Mesenchymal stem cell (in vitro differentiated cells and primary cell): ENCODE data around the gene CPLX3.

Source experiments
- DNase-seq: peaks from one replicate; pipeline ENCODE4 v3.0.0-alpha.2; 2013
- H2AFZ ChIP-seq: one replicate; pipeline ENCODE4 v1.6.1; 2013; ENCODE audit warnings: low read depth, mild to moderate bottlenecking, control low read depth, inconsistent platforms, low read length, moderate library complexity
- H2AK5ac ChIP-seq: 2 replicates; pipeline ENCODE4 v1.6.1; 2013; ENCODE audit warnings: low read length, moderate library complexity, mild to moderate bottlenecking, inconsistent platforms; ENCODE audit not compliant: severe bottlenecking
- H2BK120ac ChIP-seq: one replicate; pipeline ENCODE4 v1.6.1; 2013; ENCODE audit warnings: low read depth, mild to moderate bottlenecking, inconsistent platforms, low read length, moderate library complexity
- H2BK12ac ChIP-seq, 2 experiments: one replicate each; pipeline ENCODE4 v1.6.1; 2013; ENCODE audit warnings: inconsistent platforms in 2 of 2, low read length in 2 of 2, mild to moderate bottlenecking in 2 of 2, moderate library complexity in 2 of 2, control low read depth in 1 of 2
- H2BK15ac ChIP-seq: one replicate; pipeline ENCODE4 v1.6.1; 2013; ENCODE audit warnings: mild to moderate bottlenecking, low read depth, inconsistent platforms; ENCODE audit not compliant: poor library complexity, severe bottlenecking
- H2BK5ac ChIP-seq: 2 replicates; pipeline ENCODE4 v1.6.1; 2013; ENCODE audit warnings: low read depth, mild to moderate bottlenecking, low read length, control low read depth, inconsistent platforms; ENCODE audit not compliant: poor library complexity, severe bottlenecking
- H3K14ac ChIP-seq, 2 experiments: one replicate each; pipeline ENCODE4 v1.6.1; 2013; ENCODE audit warnings: inconsistent platforms in 2 of 2, low read length in 2 of 2, control low read depth in 1 of 2, mild to moderate bottlenecking in 1 of 2, moderate library complexity in 1 of 2
- H3K18ac ChIP-seq, 2 experiments: one replicate each; pipeline ENCODE4 v1.6.1; 2013; ENCODE audit warnings: inconsistent platforms in 2 of 2, low read length in 2 of 2, control low read depth in 1 of 2, low read depth in 1 of 2, mild to moderate bottlenecking in 1 of 2
- H3K23ac ChIP-seq, 2 experiments: one replicate each; pipeline ENCODE4 v1.6.1; 2013; ENCODE audit warnings: inconsistent platforms in 2 of 2, low read length in 2 of 2, mild to moderate bottlenecking in 2 of 2, moderate library complexity in 2 of 2, control low read depth in 1 of 2
- H3K27ac ChIP-seq: 2 replicates; pipeline ENCODE4 v1.5.1; 2013; ENCODE audit warnings: mild to moderate bottlenecking, moderate library complexity, low read length, control low read depth, inconsistent platforms; ENCODE audit not compliant: poor library complexity, severe bottlenecking
- H3K27me3 ChIP-seq, 2 experiments: 2 replicates each; pipeline versions ENCODE4 v1.6.1 to v1.7.0; 2013; ENCODE audit warnings: low read length in 2 of 2, mild to moderate bottlenecking in 2 of 2, moderate library complexity in 2 of 2, control low read depth in 1 of 2, inconsistent platforms in 1 of 2; ENCODE audit not compliant: control insufficient read depth in 1 of 2, insufficient read depth in 1 of 2
- H3K36me3 ChIP-seq, 2 experiments: 2 replicates each; pipeline versions ENCODE4 v1.6.1 to v1.7.0; 2013; ENCODE audit warnings: low read length in 2 of 2, control low read depth in 1 of 2, inconsistent platforms in 1 of 2, low read depth in 1 of 2, mild to moderate bottlenecking in 1 of 2; ENCODE audit not compliant: insufficient read depth in 2 of 2, control insufficient read depth in 1 of 2
- H3K4ac ChIP-seq, 2 experiments: one replicate each; pipeline ENCODE4 v1.6.1; 2013; ENCODE audit warnings: inconsistent platforms in 2 of 2, low read length in 2 of 2, mild to moderate bottlenecking in 2 of 2, moderate library complexity in 2 of 2, control low read depth in 1 of 2, low read depth in 1 of 2
- H3K4me1 ChIP-seq: 2 replicates; pipeline ENCODE4 v1.6.1; 2013; ENCODE audit warnings: low read depth, low read length, control low read depth; ENCODE audit not compliant: control insufficient read depth, insufficient read depth
- H3K4me2 ChIP-seq: 2 replicates; pipeline ENCODE4 v1.6.1; 2013; ENCODE audit warnings: low read length, mild to moderate bottlenecking, inconsistent platforms; ENCODE audit not compliant: poor library complexity, severe bottlenecking
- H3K4me3 ChIP-seq, 2 experiments: 2 replicates each; pipeline versions ENCODE4 v1.5.1 to v1.7.0; 2013; ENCODE audit warnings: low read length in 2 of 2, mild to moderate bottlenecking in 2 of 2, control low read depth in 1 of 2, low read depth in 1 of 2; ENCODE audit not compliant: insufficient read depth in 1 of 2
- H3K79me1 ChIP-seq: replicated peaks from 2 replicates; pipeline ENCODE4 v1.6.1; 2013; ENCODE audit warnings: mild to moderate bottlenecking, control low read depth, low read length, inconsistent platforms; ENCODE audit not compliant: poor library complexity, severe bottlenecking
- H3K9ac ChIP-seq: 2 replicates; pipeline ENCODE4 v1.7.0; 2013; ENCODE audit warnings: mild to moderate bottlenecking, low read length, moderate library complexity
- H3K9me3 ChIP-seq: 2 replicates; pipeline ENCODE4 v1.7.0; 2013; ENCODE audit warnings: mild to moderate bottlenecking, low read length; ENCODE audit not compliant: control insufficient read depth
- H4K8ac ChIP-seq: one replicate; pipeline ENCODE4 v1.6.1; 2013; ENCODE audit warnings: inconsistent platforms, mild to moderate bottlenecking, low read length, moderate library complexity
- H4K91ac ChIP-seq: one replicate; pipeline ENCODE4 v1.6.1; 2013; ENCODE audit warnings: mild to moderate bottlenecking, low read length, inconsistent platforms
- WGBS: methylation state at CpG from one replicate; pipeline ENCODE4 v1.1.7; 2013; ENCODE audit warnings: mixed read lengths; 5-methylcytosine and 5-hydroxymethylcytosine counted together

The CPLX3 gene

DNA sequence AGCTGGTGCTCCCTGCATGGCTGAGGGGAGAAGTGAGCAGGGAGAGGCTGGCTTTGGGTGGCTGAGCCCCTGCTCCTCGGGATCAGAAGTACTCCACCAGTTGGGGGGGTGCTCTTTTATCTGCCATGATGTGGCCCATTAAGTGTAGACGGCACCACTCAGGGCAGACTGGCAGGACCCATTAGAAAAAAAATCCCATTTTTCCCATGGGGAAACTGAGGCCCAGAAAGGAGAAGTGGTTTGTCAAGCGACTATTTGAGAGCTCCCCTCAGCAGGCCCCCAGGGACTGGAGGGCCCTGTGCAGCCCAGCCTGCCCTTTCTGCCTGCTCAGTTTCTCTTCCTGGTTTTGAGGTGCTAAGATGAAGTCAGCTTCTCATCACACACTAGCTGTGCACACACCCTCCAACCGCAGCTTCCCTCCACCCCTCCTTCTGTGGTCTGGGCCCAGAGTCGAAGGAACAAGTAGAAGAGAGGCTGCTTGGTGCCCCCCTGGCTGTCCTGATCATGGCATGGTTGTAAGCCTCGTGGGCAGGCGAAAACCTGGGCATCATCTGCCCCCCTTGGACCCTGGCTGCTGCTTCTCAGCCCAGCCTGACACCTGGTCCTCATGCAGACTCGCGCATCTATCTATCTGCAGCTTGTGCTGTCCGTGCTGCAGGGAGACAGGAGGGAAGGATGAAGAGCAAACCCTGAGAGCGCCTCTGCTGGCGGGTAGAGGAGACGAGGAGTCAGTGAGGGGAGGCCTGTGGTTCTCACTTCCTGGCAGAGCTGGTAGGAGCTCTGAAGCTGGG lies 39.0 kb upstream of the CPLX3 start:
- no peak overlapping the region for H3K4me2 ChIP-seq
- peak overlapping the region; percentile 23 for H2BK12ac ChIP-seq
- no peak overlapping the region for H4K91ac ChIP-seq
- peaks cover 83% of the 10 kb centered on the region for H3K4me1 ChIP-seq
- H3K27ac ChIP-seq: no peak overlapping the region
- H3K27me3 ChIP-seq: no peaks in the 10 kb centered on the region
- peak overlapping the region in 1 of 2 experiments; percentile 61 for H3K18ac ChIP-seq
- peak overlapping the region; percentile 1 for H2AK5ac ChIP-seq
- peak; percentile 83 for DNase-seq
- H3K14ac ChIP-seq: no peak overlapping the region
- H2AFZ ChIP-seq: no peak overlapping the region
- 50% methylated on average over 13 of the region's 13 CpGs for WGBS
- peak overlapping the region; percentile 60 for H3K9ac ChIP-seq
- no peak overlapping the region for H2BK5ac ChIP-seq
- H3K23ac ChIP-seq: no peak overlapping the region
- no peak overlapping the region for H2BK120ac ChIP-seq
- H3K4ac ChIP-seq: no peak overlapping the region
- no peak overlapping the region for H4K8ac ChIP-seq
- H3K79me1 ChIP-seq: peaks cover 19% of the 10 kb centered on the region
- no peak overlapping the region for H3K4me3 ChIP-seq
- H3K36me3 ChIP-seq: peaks cover 0 to 13% of the 10 kb centered on the region in 2 experiments
- no peaks in the 10 kb centered on the region for H3K9me3 ChIP-seq
- no peak overlapping the region for H2BK15ac ChIP-seq

DNA sequence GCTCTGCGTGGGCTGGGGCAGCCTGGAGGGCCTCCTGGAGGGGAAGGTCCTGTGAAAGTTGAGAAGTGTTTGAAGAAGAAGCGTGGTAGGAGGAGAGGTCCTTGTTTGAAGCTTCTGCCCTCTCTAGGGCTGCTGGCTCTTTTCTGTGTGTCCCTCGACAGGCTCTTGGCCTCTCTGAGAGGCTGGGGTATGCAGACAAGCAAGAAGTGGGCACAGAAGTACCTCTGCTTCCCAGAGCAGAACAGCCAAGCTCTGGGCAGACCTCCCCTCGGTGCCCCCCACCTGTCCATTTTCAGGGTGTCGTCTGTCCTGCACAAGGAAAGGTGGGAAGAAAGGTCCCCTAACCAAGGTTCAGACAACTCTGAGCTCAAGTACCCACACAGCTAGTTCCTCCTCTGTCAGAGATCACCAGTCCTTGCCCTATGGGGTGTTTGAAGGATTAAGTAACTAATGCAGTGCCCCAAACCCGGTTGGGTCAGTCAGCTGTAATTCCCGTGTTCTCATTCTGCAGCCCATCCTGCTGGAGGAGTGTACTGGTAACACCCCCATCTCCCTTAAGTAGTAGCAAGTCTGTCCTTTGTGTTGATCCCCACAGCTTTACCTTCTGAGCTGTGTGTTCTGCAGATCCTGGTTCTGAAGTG lies 38.3 kb upstream of the CPLX3 start:
- peaks cover 0 to 14% of the 10 kb centered on the region in 2 experiments for H3K36me3 ChIP-seq
- H3K4ac ChIP-seq: peak overlapping the region; percentile 7 to 26
- H3K79me1 ChIP-seq: peaks cover 20% of the 10 kb centered on the region
- no peak overlapping the region for H2AFZ ChIP-seq
- H3K9me3 ChIP-seq: no peaks in the 10 kb centered on the region
- peak overlapping the region in 1 of 2 experiments; percentile 14 for H3K18ac ChIP-seq
- peaks cover 83% of the 10 kb centered on the region for H3K4me1 ChIP-seq
- no peaks in the 10 kb centered on the region for H3K27me3 ChIP-seq
- no peak overlapping the region for H3K4me2 ChIP-seq
- no peak overlapping the region for H3K27ac ChIP-seq
- H3K23ac ChIP-seq: no peak overlapping the region
- peak overlapping the region; percentile 27 for H2AK5ac ChIP-seq
- no peak overlapping the region for H3K4me3 ChIP-seq
- no peak overlapping the region for H2BK15ac ChIP-seq
- no peak overlapping the region for H3K14ac ChIP-seq
- no peak overlapping the region for H4K8ac ChIP-seq
- no peak overlapping the region for H2BK5ac ChIP-seq
- no peak overlapping the region for H4K91ac ChIP-seq
- peak overlapping the region; percentile 60 for H3K9ac ChIP-seq
- no peak for DNase-seq
- WGBS: 78% methylated on average over 4 of the region's 7 CpGs
- H2BK12ac ChIP-seq: no peak overlapping the region
- H2BK120ac ChIP-seq: no peak overlapping the region

DNA sequence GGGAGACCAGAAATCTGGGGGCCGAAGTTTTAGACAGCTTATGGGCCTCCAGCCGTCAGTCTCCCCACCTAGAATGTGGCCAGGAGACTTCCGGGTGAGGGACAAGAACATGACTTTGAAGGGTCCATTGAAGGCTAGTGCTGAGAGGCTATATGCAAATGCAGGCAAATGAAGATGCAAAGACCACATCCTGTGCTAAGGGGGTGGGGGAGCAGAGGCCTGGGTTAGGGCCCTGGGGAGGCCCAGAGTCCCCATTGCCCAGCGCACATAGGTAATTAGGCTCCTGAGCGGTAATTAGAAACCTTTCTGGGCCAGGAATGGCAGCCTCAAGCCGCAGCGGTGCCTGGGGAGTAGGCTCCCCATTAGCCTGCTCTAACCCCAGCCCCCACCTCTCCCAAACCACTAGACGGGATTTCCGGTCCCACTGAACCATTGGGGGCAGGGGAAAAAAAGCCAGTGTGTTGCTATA lies 37.7 kb upstream of the CPLX3 start:
- H3K27me3 ChIP-seq: no peaks in the 10 kb centered on the region
- no peak overlapping the region for H3K4ac ChIP-seq
- peaks cover 81% of the 10 kb centered on the region for H3K4me1 ChIP-seq
- WGBS: 82% methylated on average over 9 of the region's 9 CpGs
- peaks cover 23% of the 10 kb centered on the region for H3K79me1 ChIP-seq
- DNase-seq: no peak
- no peak overlapping the region for H2AK5ac ChIP-seq
- H2BK120ac ChIP-seq: no peak overlapping the region
- H2AFZ ChIP-seq: no peak overlapping the region
- peak overlapping the region; percentile 28 for H4K91ac ChIP-seq
- no peak overlapping the region for H3K23ac ChIP-seq
- H3K27ac ChIP-seq: no peak overlapping the region
- H2BK12ac ChIP-seq: no peak overlapping the region
- no peak overlapping the region for H4K8ac ChIP-seq
- H3K9ac ChIP-seq: no peak overlapping the region
- no peak overlapping the region for H3K18ac ChIP-seq
- H2BK5ac ChIP-seq: no peak overlapping the region
- no peak overlapping the region for H3K4me2 ChIP-seq
- H3K14ac ChIP-seq: no peak overlapping the region
- no peak overlapping the region for H3K4me3 ChIP-seq
- no peaks in the 10 kb centered on the region for H3K9me3 ChIP-seq
- H2BK15ac ChIP-seq: no peak overlapping the region
- H3K36me3 ChIP-seq: peaks cover 0 to 14% of the 10 kb centered on the region in 2 experiments

DNA sequence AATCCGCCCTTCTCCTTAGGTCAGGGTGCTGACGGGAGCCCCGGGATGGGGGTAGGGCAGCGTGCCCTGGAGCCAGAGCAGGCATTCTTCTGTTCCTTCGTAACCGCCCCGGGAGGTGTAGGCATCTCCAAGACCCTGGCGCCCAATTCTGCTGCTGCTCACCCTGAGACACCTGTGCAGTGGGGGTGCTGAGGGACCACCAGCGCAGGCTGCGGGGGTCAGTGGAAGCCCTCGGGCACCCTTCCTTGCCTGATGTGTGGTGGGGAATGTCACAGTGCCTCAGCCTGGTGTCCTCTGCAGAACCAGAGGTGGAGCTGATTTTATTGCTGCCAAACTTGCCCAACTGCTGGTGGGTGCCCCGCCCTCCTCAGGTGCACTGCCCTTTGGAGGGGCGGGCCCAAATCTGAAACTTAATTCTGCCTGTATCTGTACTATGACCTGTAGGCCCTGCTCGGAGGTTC lies 37.2 kb upstream of the CPLX3 start:
- 90% methylated on average over 14 of the region's 14 CpGs for WGBS
- Histone ChIP-seq H2BK5ac (no peak overlapping the region), H3K4me3 (peak overlapping the region in 1 of 2 experiments; percentile 8), H3K79me1 (peaks cover 23% of the 10 kb centered on the region), H3K18ac (peak overlapping the region in 1 of 2 experiments; percentile 16), H3K14ac (no peak overlapping the region), H2BK120ac (no peak overlapping the region), H4K8ac (no peak overlapping the region), H3K27ac (peak overlapping the region; percentile 81), H3K36me3 (peaks cover 0 to 14% of the 10 kb centered on the region in 2 experiments), H3K4me2 (no peak overlapping the region), H2AK5ac (peak overlapping the region; percentile 53), H4K91ac (peak overlapping the region; percentile 28), H2BK15ac (peak overlapping the region; percentile 57), H2AFZ (no peak overlapping the region), H2BK12ac (no peak overlapping the region), H3K27me3 (no peaks in the 10 kb centered on the region), H3K4me1 (peaks cover 78% of the 10 kb centered on the region), H3K9ac (no peak overlapping the region), H3K23ac (no peak overlapping the region), H3K4ac (no peak overlapping the region), H3K9me3 (no peaks in the 10 kb centered on the region)
- no peak for DNase-seq
